Spleen (tissue), 11 donors: ENCODE results near the gene FILIP1. TPM values are rescaled to one million over a fixed set of nuclear protein-coding genes. Genes with fewer than 3 reads are reported as not detected.

Experiments
- DNase-seq: peaks from one replicate; pipeline ENCODE4 v3.0.0-alpha.2; 2020
- H3K27ac ChIP-seq, 8 donors: fragments of 200-600 bp; sonication (generic) in 7 of 8; 1 replicate in 4 of 8; 2 replicates in 4 of 8; pipeline versions ENCODE4 v1.5.0 to v1.8.0; 2016 to 2021; ENCODE audit warnings: inconsistent platforms in 4 of 8, mild to moderate bottlenecking in 4 of 8, moderate library complexity in 1 of 8
- H3K27me3 ChIP-seq, 7 donors: fragments of 200-600 bp; sonication (generic) in 6 of 7; replicated peaks in 1 of 7; 1 replicate in 4 of 7; 2 replicates in 3 of 7; pipeline versions ENCODE4 v1.5.0 to v1.8.0; 2016 to 2021; ENCODE audit warnings: inconsistent platforms in 3 of 7, mild to moderate bottlenecking in 1 of 7
- H3K36me3 ChIP-seq, 6 donors: fragments of 200-600 bp; sonication (generic) in 5 of 6; 1 replicate in 4 of 6; 2 replicates in 2 of 6; pipeline versions ENCODE4 v1.5.0 to v1.8.0; 2016 to 2021; ENCODE audit warnings: inconsistent platforms in 2 of 6
- H3K4me1 ChIP-seq, 6 donors: fragments of 200-600 bp; sonication (generic) in 5 of 6; 1 replicate in 3 of 6; 2 replicates in 3 of 6; pipeline versions ENCODE4 v1.5.0 to v1.8.0; 2016 to 2021; ENCODE audit warnings: inconsistent platforms in 3 of 6
- H3K4me3 ChIP-seq, 8 donors: fragments of 200-600 bp; sonication (generic) in 7 of 8; 1 replicate in 4 of 8; 2 replicates in 4 of 8; pipeline versions ENCODE4 v1.5.0 to v1.8.0; 2016 to 2021; ENCODE audit warnings: inconsistent platforms in 4 of 8, mild to moderate bottlenecking in 4 of 8, moderate library complexity in 2 of 8
- H3K9me3 ChIP-seq, 8 donors: fragments of 200-600 bp; sonication (generic) in 7 of 8; 1 replicate in 4 of 8; 2 replicates in 4 of 8; pipeline versions ENCODE4 v1.5.0 to v1.8.0; 2016 to 2021; ENCODE audit warnings: inconsistent platforms in 4 of 8
- POLR2A ChIP-seq, 3 donors: fragments of 450-650 bp; IDR thresholded peaks; one replicate each; pipeline ENCODE4 v1.5.1; 2017; ENCODE audit warnings: antibody characterized with exemption in 3 of 3, mild to moderate bottlenecking in 1 of 3
- POLR2AphosphoS5 ChIP-seq, 3 donors: sonication (generic); formaldehyde crosslinking; IDR thresholded peaks; one replicate each; pipeline ENCODE4 v1.5.1; 2017; ENCODE audit warnings: antibody characterized with exemption in 3 of 3
- WGBS, 5 donors: extraction: QIAGEN DNeasy Blood & Tissue Kit in 3 of 5; methylation state at CpG; one replicate each; pipeline versions ENCODE4 v1.1.5 to v1.1.7; 2013 to 2018; 5-methylcytosine and 5-hydroxymethylcytosine counted together
- intact Hi-C: fragments of 100-400 bp; cut with DNase I; formaldehyde crosslinking; loops from one replicate; pipeline ENCODE4 v1.15.0; 2023; ENCODE audit warnings: low total_unique reads
- polyA plus RNA-seq, 3 donors: library from polyadenylated mRNA; stranded (reverse); fragments of 200-250 nt; gene quantifications; one replicate each; pipeline ENCODE4 v1.2.1, GENCODE V29; 2013
- total RNA-seq, 7 donors: library from RNA; depleted of rRNA in 3 of 7; stranded (reverse); fragments of >200 nt in 3 of 7; fragmentation: NEBNext Ultra II Directional in 4 of 7; extraction: Animal tissue kit (Norgen Biotek cat#: 25700) in 4 of 7; gene quantifications; one replicate each; pipeline versions ENCODE4 v1.1.0 to v1.2.1, GENCODE V29; 2016 to 2021
- TF ChIP-seq, protein P1 (sequence below), 11 experiments: fragments of 200-600 bp in 7 of 11; fragments of 450-650 bp in 4 of 11; sonication (generic) in 4 of 11; IDR thresholded peaks in 8 of 11; conservative IDR thresholded peaks in 3 of 11; 1 replicate in 7 of 11; 2 replicates in 4 of 11; pipeline versions ENCODE4 v1.4.0 to v1.8.0; 2016 to 2021; ENCODE audit warnings: antibody characterized with exemption in 11 of 11, inconsistent platforms in 4 of 11, mild to moderate bottlenecking in 1 of 11
- donor health status: healthy with polysubstance abuse.
- donor health status: DM: no; HTN: no; CAD: no; lungs with moderate emphysema.
- donor health status: DM: no; HTN: no; CAD: no.
- donor health status: Bipolar disorder and iron deficiency.
- donor health status: healthy.
- donor health status: DM: no; HTN: no; CAD: no.
- donor health status: DM: yes; HTN: yes; CAD: no.

Gene FILIP1
- total and polyA plus RNA-seq, 10 donors: 0.11 to 0.59 (median 0.38) TPM

DNA sequence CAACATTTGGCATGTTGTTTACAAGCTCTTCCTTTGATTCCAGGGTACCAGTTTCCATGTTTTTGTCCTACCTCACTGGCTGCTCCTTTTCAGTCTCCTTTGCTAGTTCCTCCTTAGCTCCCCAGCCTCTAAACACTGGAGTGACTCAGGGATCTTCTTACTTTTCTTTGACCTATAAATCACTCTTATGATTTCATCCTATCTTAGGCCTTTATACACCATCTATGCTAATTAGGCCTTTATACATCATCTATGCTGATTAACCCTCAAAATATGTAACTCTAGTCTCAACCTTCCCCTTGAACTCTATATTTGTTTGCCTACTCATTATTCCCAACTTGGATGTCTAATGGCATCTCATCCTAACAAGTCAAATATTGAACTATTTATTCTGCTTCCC, 218.5 kb downstream of the FILIP1 start:
- TF ChIP-seq POLR2A (IDR thresholded peaks at IDR 0.05) (no peak), POLR2AphosphoS5 (IDR thresholded peaks at IDR 0.05) (no peak)
- TF ChIP-seq, protein P1, sequence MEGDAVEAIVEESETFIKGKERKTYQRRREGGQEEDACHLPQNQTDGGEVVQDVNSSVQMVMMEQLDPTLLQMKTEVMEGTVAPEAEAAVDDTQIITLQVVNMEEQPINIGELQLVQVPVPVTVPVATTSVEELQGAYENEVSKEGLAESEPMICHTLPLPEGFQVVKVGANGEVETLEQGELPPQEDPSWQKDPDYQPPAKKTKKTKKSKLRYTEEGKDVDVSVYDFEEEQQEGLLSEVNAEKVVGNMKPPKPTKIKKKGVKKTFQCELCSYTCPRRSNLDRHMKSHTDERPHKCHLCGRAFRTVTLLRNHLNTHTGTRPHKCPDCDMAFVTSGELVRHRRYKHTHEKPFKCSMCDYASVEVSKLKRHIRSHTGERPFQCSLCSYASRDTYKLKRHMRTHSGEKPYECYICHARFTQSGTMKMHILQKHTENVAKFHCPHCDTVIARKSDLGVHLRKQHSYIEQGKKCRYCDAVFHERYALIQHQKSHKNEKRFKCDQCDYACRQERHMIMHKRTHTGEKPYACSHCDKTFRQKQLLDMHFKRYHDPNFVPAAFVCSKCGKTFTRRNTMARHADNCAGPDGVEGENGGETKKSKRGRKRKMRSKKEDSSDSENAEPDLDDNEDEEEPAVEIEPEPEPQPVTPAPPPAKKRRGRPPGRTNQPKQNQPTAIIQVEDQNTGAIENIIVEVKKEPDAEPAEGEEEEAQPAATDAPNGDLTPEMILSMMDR (IDR thresholded peaks at IDR 0.05 in 8 of 11, conservative IDR thresholded peaks at IDR 0.05 in 3 of 11): no peak
- intact Hi-C loops: no loop called here
- no peak for DNase-seq
- Histone ChIP-seq H3K4me1 (peaks cover 18 to 88% (median 59%) of the 10 kb centered on the region in 6 donors), H3K9me3 (peaks cover 0 to 5% (median 0%) of the 10 kb centered on the region in 8 donors), H3K27ac (no peak overlapping the region), H3K36me3 (peaks cover 0 to 13% (median 3%) of the 10 kb centered on the region in 6 donors), H3K27me3 (no peaks in the 10 kb centered on the region), H3K4me3 (no peak overlapping the region)

DNA sequence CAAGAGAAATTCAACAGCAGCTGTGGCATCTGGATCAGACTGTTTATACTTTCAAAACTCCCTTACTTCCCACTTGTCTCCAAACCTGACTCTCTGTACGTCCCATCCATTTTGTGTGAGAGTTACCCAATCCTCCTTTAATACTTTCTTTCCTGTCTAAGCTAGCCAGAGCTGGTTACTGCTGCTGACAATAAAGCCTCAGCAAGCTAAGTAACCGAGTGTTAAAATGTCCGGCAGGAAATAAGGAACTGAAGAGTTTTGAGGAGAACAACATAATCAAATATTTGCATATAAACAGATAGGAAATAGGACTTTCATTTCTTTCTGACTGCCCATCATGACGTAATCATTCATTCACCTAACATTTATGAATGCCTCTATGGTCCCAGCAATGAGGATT, 220.6 kb downstream of the FILIP1 start:
- peaks cover 0 to 5% (median 0%) of the 10 kb centered on the region in 8 donors for H3K9me3 ChIP-seq
- 45 to 65% (median 52%) methylated on average over 4 of the region's 4 CpGs for WGBS, 5 donors
- peaks cover 7 to 86% (median 50%) of the 10 kb centered on the region in 6 donors for H3K4me1 ChIP-seq
- H3K36me3 ChIP-seq: peaks cover 0 to 13% (median 3%) of the 10 kb centered on the region in 6 donors
- no peak for DNase-seq
- H3K4me3 ChIP-seq: peak overlapping the region in 1 of 8 donors; percentile 27
- TF ChIP-seq POLR2A (IDR thresholded peaks at IDR 0.05): no peak
- TF ChIP-seq POLR2AphosphoS5 (IDR thresholded peaks at IDR 0.05): no peak
- TF ChIP-seq, protein P1 (IDR thresholded peaks at IDR 0.05 in 8 of 11, conservative IDR thresholded peaks at IDR 0.05 in 3 of 11): no peak
- intact Hi-C loops: no loop called here
- peak overlapping the region in 7 of 8 donors; percentile 11 to 77 (median 63) for H3K27ac ChIP-seq
- no peaks in the 10 kb centered on the region for H3K27me3 ChIP-seq

DNA sequence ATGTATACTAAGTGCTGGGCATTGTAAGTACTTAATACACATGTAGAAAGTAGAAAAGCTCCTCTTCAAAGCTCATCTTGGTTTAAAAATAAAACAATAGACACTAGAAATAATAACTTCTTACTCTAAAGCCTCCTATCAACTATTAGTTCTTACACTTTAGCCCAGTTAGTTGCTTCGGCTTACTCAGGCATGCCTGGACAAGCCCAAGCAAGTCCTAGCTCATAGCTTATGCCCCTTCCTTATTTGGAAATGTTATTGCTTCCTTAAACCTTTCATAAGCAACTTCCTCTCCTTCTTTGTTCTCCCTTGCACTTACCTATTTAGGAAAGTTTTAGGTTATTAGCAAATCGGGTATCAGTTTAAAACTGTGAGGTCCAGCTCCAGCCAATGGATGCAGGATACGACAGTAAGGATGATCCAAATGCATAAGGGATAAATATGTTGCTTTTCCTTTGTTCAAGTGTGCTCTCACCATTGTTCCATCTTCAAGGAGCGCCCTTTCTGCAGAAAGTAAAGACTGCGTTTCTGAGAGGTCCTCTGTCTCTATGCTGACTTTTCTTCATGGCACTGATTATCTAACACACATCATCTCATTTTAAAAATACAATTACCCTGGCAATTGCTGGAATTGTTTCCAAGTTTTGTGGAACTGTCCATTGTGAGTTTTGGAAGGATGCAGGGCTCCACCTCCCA, 221.3 kb downstream of the FILIP1 start:
- 65 to 93% (median 83%) methylated on average over 5 of the region's 5 CpGs for WGBS, 5 donors
- Histone ChIP-seq H3K27me3 (no peaks in the 10 kb centered on the region), H3K4me1 (peaks cover 10 to 86% (median 53%) of the 10 kb centered on the region in 6 donors), H3K4me3 (peak overlapping the region in 1 of 8 donors; percentile 27), H3K27ac (peak overlapping the region in 7 of 8 donors; percentile 11 to 77 (median 63)), H3K36me3 (peaks cover 0 to 13% (median 3%) of the 10 kb centered on the region in 6 donors), H3K9me3 (peaks cover 0 to 5% (median 0%) of the 10 kb centered on the region in 8 donors)
- no peak for DNase-seq
- no peak for TF ChIP-seq POLR2A (IDR thresholded peaks at IDR 0.05)
- intact Hi-C loops: no loop called here

DNA sequence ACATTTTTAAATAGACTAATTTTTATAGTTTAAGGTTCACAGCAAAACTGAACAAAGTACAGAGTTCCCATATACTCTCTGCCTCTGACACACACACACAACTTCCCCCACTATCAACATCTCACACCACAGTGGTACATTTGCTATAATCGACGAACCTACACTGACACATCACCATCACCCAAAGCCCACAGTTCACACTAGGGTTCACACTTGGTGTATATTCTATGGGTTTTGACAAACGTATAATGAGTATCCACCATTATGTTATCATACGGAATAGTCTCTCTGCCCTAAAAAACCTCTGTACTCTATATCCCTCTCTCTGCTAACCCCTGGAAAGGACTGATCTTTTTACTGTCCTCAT, 224.6 kb downstream of the FILIP1 start:
- TF ChIP-seq POLR2A (IDR thresholded peaks at IDR 0.05) (no peak), POLR2AphosphoS5 (IDR thresholded peaks at IDR 0.05) (no peak)
- TF ChIP-seq, protein P1 (IDR thresholded peaks at IDR 0.05 in 8 of 11, conservative IDR thresholded peaks at IDR 0.05 in 3 of 11): no peak
- intact Hi-C loops: no loop called here
- H3K36me3 ChIP-seq: peaks cover 0 to 30% (median 15%) of the 10 kb centered on the region in 6 donors
- no peak overlapping the region for H3K4me3 ChIP-seq
- peaks cover 6 to 68% (median 48%) of the 10 kb centered on the region in 6 donors for H3K4me1 ChIP-seq
- H3K27me3 ChIP-seq: no peaks in the 10 kb centered on the region
- no peak for DNase-seq
- WGBS, 5 donors: 79 to 90% (median 85%) methylated on average over 4 of the region's 4 CpGs
- peaks cover 0 to 5% (median 0%) of the 10 kb centered on the region in 8 donors for H3K9me3 ChIP-seq
- peak overlapping the region in 1 of 8 donors; percentile 15 for H3K27ac ChIP-seq
